Stimulated activated CD4-positive, alpha-beta T cell treated with anti-CD3 and anti-CD28 coated beads, Interleukin-4, amount 100 ng/mL, for 4 hours (primary cell): ENCODE measurements around the gene LSM14B.
"Not testable (repeated sequence)": the region's sequence is repeated elsewhere in the genome, so short reads cannot be mapped to it uniquely, and the experiment has no call there.

ENCODE experiments used
- DNase-seq, 2 experiments: peaks; one replicate each; pipeline ENCODE4 v3.0.0-alpha.2; 2020

The LSM14B gene

GRCh38 chr20:62147528-62147927 lies 25.3 kb downstream of the LSM14B start:
- DNase-seq, result no peak

DNA sequence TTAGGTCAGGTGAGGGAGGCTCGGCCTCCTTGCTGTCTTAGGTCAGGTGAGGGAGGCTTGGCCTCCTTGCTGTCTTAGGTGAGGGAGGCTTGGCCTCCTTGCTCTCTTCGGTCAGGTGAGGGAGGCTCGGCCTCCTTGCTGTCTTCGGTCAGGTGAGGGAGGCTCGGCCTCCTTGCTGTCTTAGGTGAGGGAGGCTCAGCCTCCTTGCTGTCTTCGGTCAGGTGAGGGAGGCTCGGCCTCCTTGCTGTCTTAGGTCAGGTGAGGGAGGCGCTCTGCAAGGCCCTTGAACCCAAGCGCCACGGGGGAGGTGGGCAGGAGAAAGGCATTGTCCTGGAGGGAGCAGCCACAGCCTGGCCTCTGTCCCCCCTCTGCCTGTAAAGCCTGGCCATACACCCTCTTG lies 26.1 kb downstream of the LSM14B start:
- DNase-seq, result not testable (repeated sequence)

GRCh38 chr20:62148908-62149314 lies 26.6 kb downstream of the LSM14B start:
- no peak for DNase-seq

DNA sequence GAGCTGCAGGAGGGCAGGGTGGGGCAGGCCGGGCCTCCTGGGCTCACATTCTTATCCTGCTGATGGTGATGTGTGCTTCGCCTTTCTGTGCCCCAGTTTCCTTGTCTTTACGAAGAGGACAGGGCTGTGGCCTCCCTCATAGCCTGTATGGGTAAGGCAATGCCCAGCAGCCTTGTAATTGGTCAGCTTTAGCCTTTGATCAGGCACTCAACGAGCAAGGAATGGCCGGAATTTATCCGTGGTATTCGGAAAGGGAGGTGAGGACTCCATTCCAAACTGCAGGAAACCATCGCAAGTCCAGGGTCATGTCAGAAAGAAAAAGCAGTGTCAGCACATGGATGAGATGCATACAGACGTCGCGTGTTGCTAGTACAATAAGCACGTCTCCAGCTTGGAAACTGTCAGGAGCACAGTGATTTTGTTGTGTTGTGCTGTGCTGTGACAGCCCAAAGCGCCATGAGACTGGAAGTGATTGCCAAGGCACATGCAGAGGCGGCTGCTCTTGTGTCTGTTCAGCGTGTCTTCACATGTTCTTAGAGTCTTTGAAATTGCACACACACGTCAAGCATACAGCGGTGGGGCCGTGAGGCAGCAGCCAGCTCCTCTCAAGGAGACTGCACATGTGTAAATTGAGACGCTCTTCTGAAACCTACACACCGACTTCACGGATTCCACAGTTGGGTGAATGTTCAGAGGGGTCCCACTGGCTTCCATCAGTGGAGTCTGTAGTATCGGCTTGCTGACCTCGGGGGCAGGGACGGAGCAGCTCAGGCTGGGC lies 27.4 kb downstream of the LSM14B start:
- DNase-seq, result no peak

GRCh38 chr20:62150310-62150575 lies 28.0 kb downstream of the LSM14B start:
- DNase-seq, result no peak

GRCh38 chr20:62151225-62151624 lies 28.9 kb downstream of the LSM14B start:
- DNase-seq, result no peak

- no peak for DNase-seq
These were observed 29.6 kb downstream of the LSM14B start for GRCh38 chr20:62151835-62152364.

GRCh38 chr20:62155428-62156253 lies 33.4 kb downstream of the LSM14B start:
- DNase-seq, result no peak

GRCh38 chr20:62156254-62156556 lies 33.9 kb downstream of the LSM14B start:
- no peak for DNase-seq

GRCh38 chr20:62156592-62157386 lies 34.5 kb downstream of the LSM14B start:
- DNase-seq, result peak; percentile 72

- DNase-seq, result no peak
These were observed 35.3 kb downstream of the LSM14B start for GRCh38 chr20:62157387-62158087.

DNA sequence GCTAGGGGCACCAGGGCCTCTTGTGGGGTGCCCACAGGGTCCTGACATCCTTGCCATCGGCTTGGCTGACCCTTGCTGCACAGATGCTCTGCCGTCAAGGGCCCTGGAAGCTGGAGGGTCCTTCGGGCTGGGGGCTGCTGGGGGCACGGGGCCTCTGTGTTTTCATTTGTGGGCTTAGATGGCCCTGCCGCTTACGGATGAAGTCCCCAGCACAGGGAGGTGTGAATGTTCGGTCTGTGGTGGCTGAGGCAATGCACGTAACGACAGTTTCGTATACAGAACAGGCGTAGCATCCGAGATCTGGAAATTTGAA lies 35.8 kb downstream of the LSM14B start:
- DNase-seq, result no peak

DNA sequence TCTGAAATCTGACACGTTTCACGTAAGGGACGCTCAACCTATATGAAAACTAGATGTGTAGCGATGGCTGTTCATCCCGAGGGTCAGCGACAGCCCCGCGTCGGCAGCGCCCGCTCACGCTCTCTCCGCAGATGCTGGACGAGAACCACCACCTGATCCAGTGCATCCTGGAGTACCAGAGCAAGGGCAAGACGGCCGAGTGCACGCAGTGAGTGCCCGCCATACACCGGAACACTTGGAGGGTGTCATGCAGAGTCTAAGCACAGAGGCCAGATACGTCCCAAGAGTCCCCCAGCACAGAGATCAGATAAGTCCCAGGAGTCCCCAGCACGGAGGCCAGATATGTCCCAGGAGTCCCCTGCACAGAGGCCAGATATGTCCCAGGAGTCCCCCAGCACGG lies 36.3 kb downstream of the LSM14B start:
- DNase-seq, result no peak

DNA sequence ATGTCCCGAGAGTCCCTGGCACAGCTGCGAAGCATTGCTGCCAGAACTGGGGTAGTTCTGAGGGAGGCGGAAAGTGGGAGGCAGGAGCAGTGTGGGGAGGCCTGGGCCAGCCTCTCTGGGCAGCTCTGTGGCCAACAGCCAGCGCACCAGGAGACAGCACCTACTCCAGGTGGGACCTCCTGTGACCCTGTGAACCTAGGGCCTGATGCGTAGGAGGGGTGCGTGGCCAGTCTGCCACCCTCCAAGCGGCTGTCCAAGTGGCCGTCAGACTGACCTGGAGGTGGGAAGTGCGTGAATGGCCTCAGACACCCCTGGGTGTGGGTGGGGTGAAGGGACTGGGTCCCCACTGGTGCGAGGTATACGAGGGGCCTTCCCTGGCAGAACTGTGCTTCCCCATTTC lies 36.8 kb downstream of the LSM14B start:
- DNase-seq, result no peak

- DNase-seq, result peak; percentile 31 to 38
These were observed 37.6 kb downstream of the LSM14B start for GRCh38 chr20:62159839-62160238.

DNA sequence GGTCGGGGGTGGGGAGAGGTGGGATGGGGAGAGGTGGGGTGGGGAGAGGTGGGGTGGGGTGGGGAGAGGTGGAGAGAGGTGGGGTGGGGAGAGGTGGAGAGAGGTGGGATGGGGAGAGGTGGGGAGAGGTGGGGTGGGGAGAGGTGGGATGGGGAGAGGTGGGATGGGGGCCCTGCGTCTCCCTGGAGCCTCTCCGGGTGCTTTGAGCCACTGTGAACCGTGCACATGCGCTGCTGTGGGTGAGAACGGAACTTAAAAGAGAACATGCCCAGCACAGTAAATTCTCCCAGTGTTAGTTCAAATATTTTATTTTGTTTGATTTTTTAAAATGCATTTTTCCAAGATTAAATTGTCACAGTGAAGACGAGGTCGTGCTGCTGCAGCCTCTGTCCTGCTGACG lies 38.0 kb downstream of the LSM14B start:
- DNase-seq, result no peak

- no peak for DNase-seq
These were observed 38.6 kb downstream of the LSM14B start for GRCh38 chr20:62160876-62161275.

- no peak for DNase-seq
These were observed 39.1 kb downstream of the LSM14B start for GRCh38 chr20:62161347-62161746.

DNA sequence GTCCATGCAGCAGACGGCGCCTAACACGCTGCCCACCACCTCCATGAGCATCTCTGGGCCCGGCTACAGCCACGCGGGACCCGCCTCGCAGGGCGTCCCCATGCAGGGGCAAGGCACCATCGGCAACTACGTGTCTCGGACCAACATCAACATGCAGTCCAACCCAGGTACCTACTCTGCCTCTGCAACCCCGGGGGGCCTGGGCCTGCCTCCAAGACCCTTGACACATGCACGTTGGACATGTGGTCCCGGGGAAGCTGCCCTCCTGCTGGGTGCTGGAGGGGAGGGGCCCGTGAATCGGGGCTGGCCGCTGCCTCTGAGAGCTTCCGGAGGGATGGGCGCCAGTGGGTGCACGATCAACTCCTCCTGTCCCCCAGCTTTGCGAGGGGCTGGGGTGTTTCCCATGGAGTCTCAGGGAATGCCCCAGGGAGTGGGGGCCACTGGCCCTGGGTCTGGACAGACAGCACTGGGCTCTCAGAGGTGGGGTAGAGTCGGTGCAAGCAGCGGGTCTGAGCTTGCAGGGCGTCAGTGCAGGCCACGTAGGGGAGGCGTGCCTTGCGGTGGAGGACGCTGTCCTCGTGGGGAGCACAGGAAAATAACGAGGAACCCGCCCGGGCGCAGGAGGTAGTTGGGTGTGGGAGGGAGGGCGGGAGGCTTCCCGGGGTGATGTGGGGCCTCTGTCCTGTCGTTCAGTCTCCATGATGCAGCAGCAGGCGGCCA lies 40.6 kb downstream of the LSM14B start:
- no peak for DNase-seq

GRCh38 chr20:62163485-62163865 lies 41.2 kb downstream of the LSM14B start:
- DNase-seq, result no peak

DNA sequence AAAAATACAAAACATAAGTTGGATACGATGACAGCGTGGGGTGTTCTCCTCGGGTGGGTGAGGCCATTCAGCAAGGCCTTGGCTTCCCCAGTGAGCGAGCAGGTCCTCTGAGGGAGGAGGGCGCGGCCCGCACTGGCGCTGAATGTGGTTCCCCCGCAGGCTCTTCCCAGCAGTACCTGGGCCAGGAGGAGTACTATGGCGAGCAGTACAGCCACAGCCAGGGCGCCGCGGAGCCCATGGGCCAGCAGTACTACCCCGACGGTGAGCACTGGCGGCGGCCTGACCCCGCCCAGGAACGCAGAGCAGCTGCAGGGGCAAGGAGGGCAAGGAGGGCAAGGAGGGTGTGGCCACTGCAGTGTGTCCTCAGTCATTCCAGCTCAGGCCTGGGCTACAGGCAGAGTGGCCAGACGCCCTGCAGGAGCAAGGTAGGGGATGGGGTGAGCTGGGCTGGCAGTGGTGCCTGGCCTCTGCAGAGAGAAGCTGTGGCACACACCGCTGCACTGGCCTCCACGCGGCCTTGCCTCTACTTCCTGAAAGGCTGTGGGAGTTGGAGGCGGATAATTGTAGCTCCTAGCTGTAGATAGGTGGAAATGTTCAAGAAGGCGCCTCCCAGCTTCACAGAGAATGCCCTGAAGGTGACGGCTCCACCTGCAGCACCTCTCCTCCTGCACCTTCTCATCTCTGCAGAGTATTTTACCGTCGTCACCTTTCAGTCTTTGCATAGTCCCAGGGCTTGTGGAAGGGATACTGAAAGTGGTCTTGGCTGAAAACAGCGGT lies 41.9 kb downstream of the LSM14B start:
- DNase-seq, result no peak
